Activated T-helper 2 cell treated with anti-CD3 and anti-CD28 coated beads, Interferon-gamma antibody, Interleukin-2, Interleukin-4, amounts not matched to agents 10 μg/mL and 5 μg/mL and 100 μg/mL, durations not matched to agents 14 hours and 24 hours and 36 hours (primary cell): ENCODE results near the gene ATXN1L. TPM values are rescaled to one million over a fixed set of nuclear protein-coding genes. Genes with fewer than 3 reads are reported as not detected.

Experiments used
- DNase-seq: peaks from one replicate; pipeline ENCODE4 v3.0.0; 2021; ENCODE audit warnings: low spot score
- H3K27ac Mint-ChIP-seq: one replicate; pipeline ENCODE4 v1.8.0; 2021; ENCODE audit warnings: mixed read lengths
- H3K27me3 Mint-ChIP-seq: one replicate; pipeline ENCODE4 v1.8.0; 2021; ENCODE audit warnings: low read depth, mixed read lengths
- H3K36me3 Mint-ChIP-seq: one replicate; pipeline ENCODE4 v1.8.0; 2021; ENCODE audit warnings: low read depth, mixed read lengths
- H3K4me1 Mint-ChIP-seq: one replicate; pipeline ENCODE4 v1.8.0; 2021; ENCODE audit warnings: low read depth, mixed read lengths
- H3K4me3 Mint-ChIP-seq: one replicate; pipeline ENCODE4 v1.8.0; 2021; ENCODE audit warnings: low read depth, mild to moderate bottlenecking, moderate library complexity, mixed read lengths
- H3K9me3 Mint-ChIP-seq: one replicate; pipeline ENCODE4 v1.8.0; 2021; ENCODE audit warnings: mixed read lengths
- intact Hi-C: fragments of 100-400 bp; cut with micrococcal nuclease; formaldehyde crosslinking; loops from one replicate; pipeline ENCODE4 v1.15.1; 2023
- total RNA-seq: library from RNA; stranded (reverse); gene quantifications from 2 replicates; pipeline ENCODE4 v1.2.3, GENCODE V29; 2022

The ATXN1L gene
- total RNA-seq, 1 donor from 2014 or later = 19.7 TPM

DNA sequence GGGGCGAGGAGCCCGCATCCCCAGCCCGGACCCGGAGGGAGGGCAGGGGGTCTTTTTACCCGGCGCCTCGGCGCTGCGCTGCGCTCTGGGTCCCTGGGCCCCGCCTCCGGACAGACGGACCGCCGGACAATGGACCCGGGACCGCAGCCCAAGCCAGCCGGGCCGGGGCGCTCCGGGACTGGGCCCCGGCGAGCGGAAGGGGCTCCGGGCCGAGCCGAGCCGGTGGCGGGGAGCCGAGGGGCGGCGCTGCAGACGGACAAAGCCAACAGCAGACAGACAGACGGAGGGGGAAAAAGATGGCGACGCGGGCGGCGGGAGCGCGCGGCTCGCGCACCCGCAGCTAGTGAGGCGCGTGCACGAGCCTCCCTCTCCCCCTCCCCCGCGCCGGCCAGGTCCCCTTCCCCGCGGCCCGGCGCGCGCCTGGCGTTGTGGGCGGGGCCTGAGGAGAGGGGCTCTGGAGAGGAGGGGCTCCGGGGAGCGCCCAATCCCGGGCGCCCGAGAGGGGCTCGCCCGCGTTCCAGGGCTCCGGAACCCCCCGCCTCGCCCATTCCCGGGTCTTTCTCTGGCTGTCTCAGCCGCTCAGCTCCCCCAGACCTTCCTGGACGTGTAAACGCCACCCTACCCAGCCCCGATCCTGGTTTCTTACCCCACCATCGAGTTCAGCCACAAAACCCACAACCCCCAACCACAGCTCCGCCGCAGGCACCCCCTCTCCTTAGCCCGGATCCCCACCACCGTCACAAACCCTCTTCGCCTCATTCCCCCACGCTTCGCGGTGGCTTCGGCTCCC is 38.3 kb downstream of the ATXN1L start, which contains the start of gene ZNF821:
TSS of gene ZNF821 (minus strand) at position 334 of the 790 bp plus-strand sequence. CDS start 4,236 bp downstream, outside the sequence.
- Mint-ChIP-seq H3K36me3 (peaks cover 20% of the 10 kb centered on the region), H3K4me1 (peaks cover 45% of the 10 kb centered on the region), H3K4me3 (peak within 1 kb of the TSS; percentile 96), H3K9me3 (no peaks in the 10 kb centered on the region), H3K27me3 (peaks cover 9% of the 10 kb centered on the region), H3K27ac (peak within 1 kb of the TSS; percentile 95)
- intact Hi-C loops = loop anchor here (1.0 to 5.0 kb wide), 4 partner anchors 11 to 162 kb away; partner anchors contain the start of genes AP1G1, IST1 and PHLPP2
- peak; percentile 68 for DNase-seq

DNA sequence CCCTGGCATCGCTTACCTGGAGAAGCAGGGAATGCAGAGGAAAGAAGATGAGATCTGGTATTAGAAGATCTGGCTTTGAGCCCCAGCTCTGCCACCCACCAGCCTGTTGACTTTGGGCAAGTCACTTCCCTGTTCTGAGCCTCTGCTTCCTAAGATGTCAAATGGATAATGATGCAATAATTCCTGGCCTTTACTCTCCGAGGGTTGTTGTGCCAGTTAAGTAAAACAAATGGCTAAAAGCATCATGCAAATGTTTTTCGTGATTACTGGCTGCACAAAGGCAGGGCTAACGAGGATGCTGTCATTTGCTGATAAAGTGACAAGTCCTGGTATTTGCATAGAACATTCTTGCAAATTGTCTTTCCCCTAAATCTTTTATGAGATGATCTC is 39.5 kb downstream of the ATXN1L start:
- peak overlapping the region; percentile 96 for H3K4me3 Mint-ChIP-seq
- DNase-seq = no peak
- intact Hi-C loops = loop anchor here (2.0 kb wide), 1 partner anchor 76 kb away; the partner anchor contains the start of gene AP1G1
- H3K4me1 Mint-ChIP-seq = peaks cover 35% of the 10 kb centered on the region
- peaks cover 8% of the 10 kb centered on the region for H3K36me3 Mint-ChIP-seq
- no peak overlapping the region for H3K27ac Mint-ChIP-seq
- peaks cover 9% of the 10 kb centered on the region for H3K27me3 Mint-ChIP-seq
- no peaks in the 10 kb centered on the region for H3K9me3 Mint-ChIP-seq

DNA sequence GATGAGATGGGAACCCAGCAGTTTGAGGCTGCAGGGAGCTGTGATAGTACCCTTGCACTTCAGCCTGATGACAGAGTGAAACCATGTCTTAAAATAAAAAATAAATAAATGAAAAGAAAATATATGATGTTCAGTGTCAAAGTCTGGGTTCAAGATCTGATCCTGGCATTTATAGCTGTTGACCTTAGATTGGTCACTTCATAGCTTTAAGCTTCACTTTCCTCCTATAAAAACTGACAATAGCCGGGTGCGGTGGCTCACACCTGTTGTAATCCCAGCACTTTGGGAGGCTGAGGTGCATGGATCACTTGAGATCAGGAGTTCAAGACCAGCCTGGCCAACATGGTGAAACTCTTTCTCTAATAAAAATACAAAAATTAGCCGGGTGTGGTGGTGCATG is 43.4 kb downstream of the ATXN1L start:
- intact Hi-C loops = no loop called here

DNA sequence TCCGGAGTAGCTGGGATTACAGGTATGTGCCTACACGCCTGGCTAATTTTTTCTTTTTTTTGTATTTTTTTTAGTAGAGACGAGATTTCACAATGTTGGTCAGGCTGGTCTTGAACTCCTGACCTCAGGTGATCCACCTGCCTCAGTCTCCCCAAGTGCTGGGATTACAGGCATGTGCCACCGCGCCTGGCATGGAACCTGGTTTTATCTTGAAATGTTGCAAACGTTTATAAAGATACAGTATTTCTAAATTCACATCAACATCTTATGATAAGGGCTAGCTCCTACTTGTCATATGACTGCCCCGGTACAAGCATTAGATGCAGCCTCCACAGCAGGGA is 48.1 kb downstream of the ATXN1L start:
- no peak for DNase-seq
- no peaks in the 10 kb centered on the region for H3K27me3 Mint-ChIP-seq
- peak overlapping the region; percentile 95 for H3K4me3 Mint-ChIP-seq
- H3K4me1 Mint-ChIP-seq = peaks cover 11% of the 10 kb centered on the region
- peak overlapping the region; percentile 98 for H3K27ac Mint-ChIP-seq
- intact Hi-C loops = loop anchor here (2.0 to 10.0 kb wide), 4 partner anchors 13 to 201 kb away; partner anchors contain the start of genes DHX38, PHLPP2 and TXNL4B
- H3K36me3 Mint-ChIP-seq = peaks cover 13% of the 10 kb centered on the region
- no peaks in the 10 kb centered on the region for H3K9me3 Mint-ChIP-seq

More for the DNA sequence above, 43.4 kb downstream of the ATXN1L start:
- H3K36me3 Mint-ChIP-seq = no peaks in the 10 kb centered on the region
- no peak overlapping the region for H3K27ac Mint-ChIP-seq
- H3K4me1 Mint-ChIP-seq = peaks cover 13% of the 10 kb centered on the region
- no peaks in the 10 kb centered on the region for H3K9me3 Mint-ChIP-seq
- no peak for DNase-seq
- peaks cover 9% of the 10 kb centered on the region for H3K27me3 Mint-ChIP-seq
- H3K4me3 Mint-ChIP-seq = no peak overlapping the region

DNA sequence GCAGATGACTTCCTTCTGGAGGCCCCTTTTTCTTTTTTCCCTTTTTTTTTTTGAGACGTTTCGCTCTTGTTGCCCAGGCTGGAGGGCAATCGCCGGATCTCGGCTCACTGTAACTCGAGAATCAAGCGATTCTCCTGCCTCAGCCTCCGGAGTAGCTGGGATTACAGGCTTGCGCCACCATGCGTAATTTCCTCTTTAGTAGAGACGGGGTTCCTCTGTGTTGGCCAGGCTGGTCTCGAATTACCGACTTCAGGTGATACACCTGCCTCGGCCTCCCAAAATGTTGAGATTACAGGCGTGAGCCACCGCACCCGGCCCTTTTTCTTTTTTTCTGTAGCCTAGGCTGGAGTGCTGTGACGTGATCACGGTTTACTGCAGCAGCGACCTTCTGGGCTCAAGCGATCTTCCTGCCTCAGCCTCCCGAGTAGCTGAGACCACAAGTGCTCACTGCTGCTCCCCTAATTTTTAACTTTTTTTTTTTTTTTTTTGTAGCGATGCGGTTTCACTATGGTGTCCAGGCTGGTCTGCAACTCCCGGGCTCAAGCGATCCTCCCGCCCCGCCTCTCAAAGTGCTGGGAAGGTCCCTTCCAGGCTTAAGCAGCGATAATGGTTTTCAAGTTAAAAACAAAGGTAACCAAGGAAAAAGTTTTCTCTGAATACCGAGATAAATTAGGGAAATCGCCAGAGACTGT is 48.6 kb downstream of the ATXN1L start:
- Mint-ChIP-seq H3K27ac (peak overlapping the region; percentile 98), H3K36me3 (peaks cover 13% of the 10 kb centered on the region), H3K9me3 (no peaks in the 10 kb centered on the region), H3K27me3 (no peaks in the 10 kb centered on the region), H3K4me1 (peaks cover 12% of the 10 kb centered on the region), H3K4me3 (peak overlapping the region; percentile 95)
- intact Hi-C loops = loop anchor here (2.0 to 10.0 kb wide), 4 partner anchors 14 to 200 kb away; partner anchors contain the start of genes DHX38, PHLPP2 and TXNL4B
- DNase-seq = peak; percentile 27

DNA sequence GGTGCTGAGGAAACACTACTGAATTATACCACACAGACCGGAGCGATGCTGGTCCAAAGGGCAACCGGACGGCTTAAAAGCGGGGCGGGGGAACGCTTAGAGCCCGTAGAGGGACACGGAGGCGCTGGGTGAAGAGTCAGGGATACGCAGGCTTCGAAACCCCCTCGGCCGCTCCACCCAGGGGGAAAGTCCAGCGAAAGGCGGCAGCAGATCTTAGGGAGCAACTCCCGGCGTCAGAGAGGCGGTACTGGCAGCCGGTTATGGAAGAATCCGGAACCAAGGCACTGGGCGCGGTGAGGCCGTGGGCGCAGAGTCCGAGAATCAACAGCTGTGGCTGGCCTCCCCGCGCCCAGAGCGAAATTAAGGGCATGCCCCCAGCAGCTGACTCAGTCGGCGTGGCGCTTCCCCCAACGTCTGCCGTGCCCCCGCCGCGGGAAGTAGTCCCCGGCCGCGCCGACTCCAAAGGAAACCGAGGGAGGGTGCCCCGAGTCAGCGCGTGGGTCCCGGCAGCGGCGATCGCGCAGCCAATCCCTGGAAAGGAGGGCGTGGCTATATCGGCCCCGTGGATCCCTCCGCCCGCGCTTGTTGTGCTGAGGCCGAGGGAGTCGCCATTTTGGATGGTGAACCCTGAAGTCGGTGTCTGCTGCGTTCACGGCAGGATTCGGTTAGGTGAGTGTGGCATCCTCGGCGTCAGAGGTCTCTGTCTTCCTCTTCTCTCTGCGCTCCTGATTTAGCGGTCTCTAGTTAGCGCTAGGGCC is 49.3 kb downstream of the ATXN1L start, which contains the start of gene IST1:
TSS of gene IST1 (plus strand) at position 611 of the 758 bp plus-strand sequence. CDS start 20,110 bp downstream, outside the sequence.
- H3K9me3 Mint-ChIP-seq = no peaks in the 10 kb centered on the region
- H3K27me3 Mint-ChIP-seq = no peaks in the 10 kb centered on the region
- H3K27ac Mint-ChIP-seq = peak within 1 kb of the TSS; percentile 98
- H3K4me1 Mint-ChIP-seq = peaks cover 13% of the 10 kb centered on the region
- intact Hi-C loops = loop anchor here (1.0 to 10.0 kb wide), 9 partner anchors 11 to 200 kb away; partner anchors contain the start of genes AP1G1, DHODH, DHX38 and PHLPP2
- peaks cover 14% of the 10 kb centered on the region for H3K36me3 Mint-ChIP-seq
- peak within 1 kb of the TSS; percentile 95 for H3K4me3 Mint-ChIP-seq
- DNase-seq = peak; percentile 97

DNA sequence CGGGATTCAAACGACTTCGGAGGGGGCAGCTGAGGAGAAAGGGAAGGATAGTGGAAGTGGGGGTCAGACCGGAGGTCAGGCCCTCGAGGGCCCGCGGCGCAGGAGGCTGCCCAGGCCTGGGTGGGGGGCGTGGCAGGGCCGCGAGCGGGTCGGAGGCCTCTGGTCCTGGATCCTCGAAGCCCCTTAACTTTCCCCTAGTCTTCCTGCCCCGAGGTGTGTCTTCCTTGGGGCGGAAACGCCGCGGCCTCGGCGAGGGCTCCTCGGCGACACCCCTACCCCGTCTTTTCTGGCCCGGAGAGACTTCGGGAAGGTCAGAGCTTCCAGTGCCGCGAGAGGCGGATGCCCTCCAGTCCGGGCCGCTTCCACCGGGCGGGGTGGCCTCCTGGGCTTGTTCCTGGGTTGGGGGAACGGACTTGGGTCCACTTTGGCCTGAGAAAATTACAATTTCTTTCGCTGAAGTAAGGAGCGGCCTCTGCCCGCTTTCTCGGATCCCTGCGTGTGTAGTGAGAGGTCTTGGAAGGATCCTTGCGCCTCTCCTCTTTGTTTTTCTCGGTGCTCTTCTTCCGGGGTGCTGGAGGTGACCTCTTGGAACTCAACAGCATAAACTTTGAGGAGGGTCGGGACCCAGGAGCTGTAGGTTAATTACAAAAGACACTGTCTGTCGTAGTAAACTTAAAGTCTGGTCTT is 50.0 kb downstream of the ATXN1L start:
- peaks cover 17% of the 10 kb centered on the region for H3K36me3 Mint-ChIP-seq
- H3K9me3 Mint-ChIP-seq = no peaks in the 10 kb centered on the region
- H3K27me3 Mint-ChIP-seq = no peaks in the 10 kb centered on the region
- H3K4me3 Mint-ChIP-seq = peak overlapping the region; percentile 95
- peak overlapping the region; percentile 98 for H3K27ac Mint-ChIP-seq
- peaks cover 18% of the 10 kb centered on the region for H3K4me1 Mint-ChIP-seq
- DNase-seq = no peak
- intact Hi-C loops = loop anchor here (1.0 to 10.0 kb wide), 9 partner anchors 12 to 199 kb away; partner anchors contain the start of genes AP1G1, DHODH, DHX38 and PHLPP2

DNA sequence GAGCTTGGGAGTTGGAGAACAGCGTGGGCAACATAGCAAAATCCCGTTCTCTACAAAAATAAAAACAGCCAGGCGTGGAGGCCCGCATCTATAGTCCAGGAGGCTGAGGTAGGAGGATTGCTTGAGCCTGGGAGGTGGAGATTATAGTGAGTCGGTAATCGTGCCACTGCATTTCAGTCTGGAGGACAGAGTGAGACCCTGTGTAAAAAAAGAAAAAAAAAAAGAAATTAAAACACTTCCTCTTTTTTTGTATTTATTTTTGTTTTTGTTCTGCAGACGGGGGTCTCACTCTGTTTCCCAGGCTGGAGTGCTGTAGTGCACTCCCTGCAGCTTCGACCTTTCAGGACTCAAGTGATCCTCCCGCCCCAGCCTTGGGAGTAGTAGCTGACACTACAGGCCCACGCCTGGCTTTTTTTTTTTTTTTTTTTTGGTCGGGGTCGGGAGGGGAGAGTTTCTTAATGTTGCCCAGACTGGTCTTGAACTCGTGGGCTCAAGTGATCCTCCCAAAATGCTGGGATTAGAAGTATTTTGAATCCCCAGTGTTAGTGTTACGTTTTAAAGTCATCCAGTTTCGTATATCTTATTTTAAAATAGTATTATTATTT is 51.1 kb downstream of the ATXN1L start:
- Mint-ChIP-seq H3K27me3 (no peaks in the 10 kb centered on the region), H3K27ac (no peak overlapping the region), H3K4me3 (peak overlapping the region; percentile 95), H3K36me3 (peaks cover 23% of the 10 kb centered on the region), H3K9me3 (no peaks in the 10 kb centered on the region), H3K4me1 (peaks cover 23% of the 10 kb centered on the region)
- intact Hi-C loops = loop anchor here (5.0 to 10.0 kb wide), 2 partner anchors 65 to 198 kb away; partner anchors contain the start of genes DHX38 and TXNL4B
- no peak for DNase-seq

DNA sequence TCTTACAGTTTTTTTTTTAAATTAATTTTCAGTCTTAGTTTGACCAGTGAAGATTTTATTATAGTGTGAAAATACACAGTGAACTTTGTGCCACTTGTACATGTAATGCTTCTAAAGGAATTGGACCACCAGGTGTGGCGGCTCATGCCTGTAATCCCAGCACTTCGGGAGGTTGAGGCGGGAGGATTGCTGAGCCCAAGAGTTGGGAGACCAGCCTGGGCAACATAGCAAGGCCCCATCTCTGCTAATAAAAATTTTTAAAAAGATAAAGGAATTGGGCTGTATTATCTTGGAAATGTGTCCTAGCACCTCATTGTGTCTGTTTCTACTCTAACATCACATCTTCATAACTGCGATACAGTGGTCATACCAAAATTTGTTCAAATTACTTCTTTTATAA is 53.4 kb downstream of the ATXN1L start:
- peaks cover 31% of the 10 kb centered on the region for H3K4me1 Mint-ChIP-seq
- no peaks in the 10 kb centered on the region for H3K27me3 Mint-ChIP-seq

DNA sequence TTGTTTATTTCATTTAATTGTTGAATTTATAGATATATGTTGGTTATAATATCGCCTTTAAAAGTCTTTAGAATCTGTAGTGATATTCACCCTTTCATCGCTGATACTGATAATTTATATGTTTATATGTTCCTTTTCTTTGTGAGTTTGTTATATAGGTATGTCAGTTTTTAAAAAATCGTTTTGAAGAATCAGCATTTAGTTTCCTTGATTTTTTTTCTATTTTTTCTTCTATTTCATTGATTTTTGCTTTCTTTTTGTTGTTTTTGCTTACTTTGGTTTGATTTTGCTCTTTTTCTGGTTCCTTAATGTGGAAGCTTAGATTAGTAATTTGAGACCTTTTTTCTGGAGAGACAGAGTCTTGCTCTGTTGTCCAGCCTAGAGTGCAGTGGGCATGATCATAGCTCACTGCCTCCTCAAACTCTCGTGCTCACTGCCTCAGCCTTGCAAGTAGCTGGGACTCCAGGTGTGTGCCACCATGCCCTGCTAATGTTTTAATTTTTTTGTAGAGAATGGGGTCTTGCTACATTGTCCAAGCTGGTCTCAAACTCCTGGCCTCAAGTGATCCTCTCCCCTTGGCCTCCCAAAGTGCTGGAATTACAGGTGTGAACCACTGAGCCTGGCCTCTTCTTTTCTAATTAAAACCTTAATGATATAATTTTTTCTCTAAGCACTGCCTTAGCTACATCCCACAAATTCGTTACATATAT is 57.0 kb downstream of the ATXN1L start:
- Mint-ChIP-seq H3K4me3 (no peak overlapping the region), H3K9me3 (no peaks in the 10 kb centered on the region), H3K27ac (no peak overlapping the region), H3K27me3 (no peaks in the 10 kb centered on the region), H3K4me1 (peaks cover 30% of the 10 kb centered on the region), H3K36me3 (peaks cover 34% of the 10 kb centered on the region)
- DNase-seq = no peak
- intact Hi-C loops = no loop called here

More for the DNA sequence above, 53.4 kb downstream of the ATXN1L start:
- no peaks in the 10 kb centered on the region for H3K9me3 Mint-ChIP-seq
- DNase-seq = no peak
- H3K27ac Mint-ChIP-seq = no peak overlapping the region
- no peak overlapping the region for H3K4me3 Mint-ChIP-seq
- intact Hi-C loops = loop anchor here (5.0 to 10.0 kb wide), 2 partner anchors 63 to 196 kb away; partner anchors contain the start of genes DHX38 and TXNL4B
- H3K36me3 Mint-ChIP-seq = peaks cover 36% of the 10 kb centered on the region

DNA sequence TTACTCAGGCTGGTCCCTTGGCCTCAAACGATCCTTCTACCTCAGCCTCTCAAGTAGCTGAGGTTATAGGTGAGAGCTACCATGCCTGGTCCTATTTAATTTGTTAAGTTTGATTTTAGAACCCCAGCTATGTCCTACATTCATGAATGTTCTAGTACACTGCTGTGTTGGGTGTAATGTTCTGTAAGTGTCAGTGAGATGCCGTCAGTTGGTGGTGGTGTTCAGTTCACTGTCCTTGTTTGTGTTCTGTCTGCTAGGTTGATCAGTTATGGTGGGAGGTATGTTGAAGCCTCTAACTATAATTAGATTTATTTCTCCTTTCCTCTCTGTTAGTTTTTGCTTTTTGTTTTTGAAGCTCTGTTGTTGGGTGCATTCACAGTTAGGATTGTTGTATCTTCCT is 57.8 kb downstream of the ATXN1L start:
- H3K27ac Mint-ChIP-seq = no peak overlapping the region
- H3K27me3 Mint-ChIP-seq = no peaks in the 10 kb centered on the region
- intact Hi-C loops = no loop called here
- no peaks in the 10 kb centered on the region for H3K9me3 Mint-ChIP-seq
- no peak for DNase-seq
- peaks cover 38% of the 10 kb centered on the region for H3K36me3 Mint-ChIP-seq
- H3K4me3 Mint-ChIP-seq = no peak overlapping the region
- peaks cover 30% of the 10 kb centered on the region for H3K4me1 Mint-ChIP-seq
